ENCODE data around the gene SERPINA5. TPM values are rescaled to one million over a fixed set of nuclear protein-coding genes. Genes with fewer than 3 reads are reported as not detected.

The SERPINA5 gene
- total RNA-seq, 2 experiments from 2014 or later, result not detected

DNA sequence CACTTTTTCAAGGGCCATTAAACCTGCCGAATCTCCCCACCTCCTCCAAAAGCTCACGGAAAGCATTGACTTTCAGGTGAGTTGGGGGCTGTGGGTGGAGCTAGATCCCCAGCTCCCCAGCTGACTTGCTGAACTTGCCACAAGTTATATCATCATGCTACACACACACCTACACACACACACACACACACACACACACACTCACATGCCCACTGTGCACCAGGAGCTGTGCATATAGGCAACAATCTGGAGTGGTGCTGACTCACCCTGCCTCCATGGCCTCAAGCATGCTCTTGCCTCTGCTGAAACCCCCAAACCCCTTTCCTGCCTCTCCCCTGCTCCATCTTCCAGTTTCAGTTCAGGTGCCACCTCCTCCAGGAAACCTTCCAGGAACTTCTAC lies 57.1 kb downstream of the SERPINA5 start:
- intact Hi-C loops (cut with micrococcal nuclease), result no loop called here
- Mint-ChIP-seq H3K27ac (no peak overlapping the region), H3K4me3 (no peak overlapping the region), H3K9me3 (no peaks in the 10 kb centered on the region), H3K27me3 (no peaks in the 10 kb centered on the region), H3K4me1 (ENCODE audit: low read depth) (no peaks in the 10 kb centered on the region), H3K36me3 (ENCODE audit: low read depth) (no peaks in the 10 kb centered on the region)
- ChIA-PET POLR2A (no interaction called here), CTCF (no interaction called here)
- TF ChIP-seq, protein P1, sequence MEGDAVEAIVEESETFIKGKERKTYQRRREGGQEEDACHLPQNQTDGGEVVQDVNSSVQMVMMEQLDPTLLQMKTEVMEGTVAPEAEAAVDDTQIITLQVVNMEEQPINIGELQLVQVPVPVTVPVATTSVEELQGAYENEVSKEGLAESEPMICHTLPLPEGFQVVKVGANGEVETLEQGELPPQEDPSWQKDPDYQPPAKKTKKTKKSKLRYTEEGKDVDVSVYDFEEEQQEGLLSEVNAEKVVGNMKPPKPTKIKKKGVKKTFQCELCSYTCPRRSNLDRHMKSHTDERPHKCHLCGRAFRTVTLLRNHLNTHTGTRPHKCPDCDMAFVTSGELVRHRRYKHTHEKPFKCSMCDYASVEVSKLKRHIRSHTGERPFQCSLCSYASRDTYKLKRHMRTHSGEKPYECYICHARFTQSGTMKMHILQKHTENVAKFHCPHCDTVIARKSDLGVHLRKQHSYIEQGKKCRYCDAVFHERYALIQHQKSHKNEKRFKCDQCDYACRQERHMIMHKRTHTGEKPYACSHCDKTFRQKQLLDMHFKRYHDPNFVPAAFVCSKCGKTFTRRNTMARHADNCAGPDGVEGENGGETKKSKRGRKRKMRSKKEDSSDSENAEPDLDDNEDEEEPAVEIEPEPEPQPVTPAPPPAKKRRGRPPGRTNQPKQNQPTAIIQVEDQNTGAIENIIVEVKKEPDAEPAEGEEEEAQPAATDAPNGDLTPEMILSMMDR (IDR thresholded peaks at IDR 0.05), result no peak
- DNase-seq (no peak), ATAC-seq (no peak)

DNA sequence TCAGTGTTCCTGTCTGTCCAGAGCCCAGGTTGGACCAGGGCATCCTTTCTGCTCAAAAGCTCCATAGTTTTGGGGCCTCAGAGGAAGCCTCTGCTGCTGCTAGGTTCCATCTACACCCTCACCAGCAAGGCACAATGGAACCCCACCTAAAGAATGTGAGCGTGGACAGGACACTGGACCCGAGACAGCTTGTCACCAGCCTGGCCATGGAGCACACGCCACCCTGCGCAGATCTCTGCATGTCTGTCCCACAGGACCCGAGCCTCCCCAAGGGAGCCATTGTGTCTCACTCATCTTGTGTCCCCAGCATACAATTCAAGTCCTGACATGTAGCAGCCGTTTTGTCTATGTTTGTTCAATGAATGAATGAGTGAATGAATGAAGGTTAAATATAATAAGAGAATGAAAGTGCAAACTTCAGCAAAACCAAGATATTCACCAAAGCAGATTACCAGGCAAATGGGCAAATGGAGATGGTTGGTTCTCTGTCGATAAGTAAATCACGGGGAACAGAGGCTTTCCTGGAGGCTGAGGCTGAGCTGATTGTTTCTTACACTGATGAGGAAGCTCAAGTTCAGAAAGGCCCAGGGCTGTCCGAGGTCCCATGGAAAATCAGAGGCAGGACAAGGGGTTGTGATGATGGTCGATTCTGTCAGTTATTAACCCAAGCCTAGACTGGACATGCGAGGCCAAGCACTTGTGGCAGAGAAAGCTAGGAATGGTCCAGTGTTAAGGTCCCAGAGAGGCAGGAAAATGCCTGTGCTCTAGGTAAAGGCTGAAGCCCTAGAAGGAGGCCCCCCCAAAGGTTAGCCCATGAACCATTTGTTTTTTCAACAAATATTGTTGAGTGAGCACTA lies 58.0 kb downstream of the SERPINA5 start:
- DNase-seq (no peak), ATAC-seq (no peak)
- Mint-ChIP-seq H3K4me3 (no peak overlapping the region), H3K9me3 (no peaks in the 10 kb centered on the region), H3K27me3 (no peaks in the 10 kb centered on the region), H3K27ac (no peak overlapping the region), H3K36me3 (ENCODE audit: low read depth) (no peaks in the 10 kb centered on the region), H3K4me1 (ENCODE audit: low read depth) (no peaks in the 10 kb centered on the region)
- ChIA-PET POLR2A (no interaction called here), CTCF (no interaction called here)
- intact Hi-C loops (cut with micrococcal nuclease), result no loop called here
- TF ChIP-seq, protein P1 (IDR thresholded peaks at IDR 0.05), result no peak

DNA sequence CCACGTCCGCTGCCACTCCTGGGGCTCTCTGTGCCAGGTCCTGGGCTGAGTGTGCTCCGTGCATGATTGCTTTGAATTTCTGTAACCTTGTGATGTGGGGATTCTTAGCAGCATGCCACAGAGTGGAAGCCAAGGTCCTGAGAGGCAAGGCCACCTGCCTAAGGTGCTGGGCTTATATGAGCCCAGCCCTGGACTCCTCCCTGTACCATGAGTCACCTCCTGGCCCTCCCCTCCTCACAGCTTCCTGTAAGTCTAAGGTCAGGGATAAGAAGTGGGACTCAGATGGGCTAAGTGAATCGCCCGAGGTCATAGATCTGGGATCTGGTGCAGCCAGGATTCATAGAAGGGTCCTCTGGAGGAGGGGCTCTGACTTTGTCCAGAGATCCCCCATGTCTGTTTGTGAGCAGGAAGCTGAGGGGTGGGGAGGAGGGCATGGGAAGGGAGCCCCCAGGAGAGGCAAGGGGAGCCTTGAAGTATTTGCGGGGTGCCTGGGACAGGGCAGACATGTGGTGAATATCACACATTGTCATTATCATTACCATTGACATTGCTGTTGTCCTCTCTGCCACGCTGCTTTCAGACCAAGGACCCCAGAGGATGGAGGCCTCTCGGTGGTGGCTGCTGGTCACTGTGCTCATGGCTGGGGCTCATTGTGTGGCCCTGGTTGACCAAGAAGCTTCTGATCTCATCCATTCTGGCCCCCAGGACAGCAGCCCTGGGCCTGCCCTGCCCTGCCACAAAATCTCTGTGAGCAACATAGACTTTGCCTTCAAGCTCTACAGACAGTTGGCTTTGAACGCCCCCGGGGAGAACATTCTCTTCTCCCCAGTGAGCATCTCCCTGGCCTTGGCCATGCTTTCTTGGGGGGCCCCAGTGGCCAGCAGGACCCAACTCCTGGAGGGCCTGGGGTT lies 59.8 kb downstream of the SERPINA5 start:
- Mint-ChIP-seq H3K36me3 (ENCODE audit: low read depth) (no peaks in the 10 kb centered on the region), H3K27me3 (peaks cover under 1% of the 10 kb centered on the region), H3K4me3 (no peak overlapping the region), H3K9me3 (no peaks in the 10 kb centered on the region), H3K27ac (no peak overlapping the region), H3K4me1 (ENCODE audit: low read depth) (no peaks in the 10 kb centered on the region)
- DNase-seq, result no peak
- POLR2A ChIA-PET, result no interaction called here
- TF ChIP-seq, protein P1 (IDR thresholded peaks at IDR 0.05), result no peak
- CTCF ChIA-PET, result no interaction called here
- ATAC-seq, result no peak
- intact Hi-C loops (cut with micrococcal nuclease), result no loop called here

DNA sequence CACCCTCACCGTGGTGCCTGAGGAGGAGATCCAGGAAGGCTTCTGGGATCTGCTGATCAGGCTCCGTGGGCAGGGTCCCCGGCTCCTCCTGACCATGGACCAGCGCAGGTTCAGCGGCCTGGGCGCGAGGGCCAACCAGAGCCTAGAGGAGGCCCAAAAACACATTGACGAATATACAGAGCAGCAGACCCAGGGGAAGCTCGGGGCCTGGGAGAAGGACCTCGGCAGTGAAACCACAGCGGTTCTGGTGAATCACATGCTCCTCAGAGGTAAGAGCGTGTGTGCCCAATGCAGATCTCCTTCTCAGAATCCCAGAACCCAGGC lies 60.4 kb downstream of the SERPINA5 start:
- H3K27ac Mint-ChIP-seq, result no peak overlapping the region
- TF ChIP-seq, protein P1 (IDR thresholded peaks at IDR 0.05), result no peak
- peaks cover 2% of the 10 kb centered on the region for H3K27me3 Mint-ChIP-seq
- CTCF ChIA-PET, result interaction anchor here (0.6 kb wide), 1 partner anchor 29 kb away, joined by 3 read pairs; the partner anchor contains the start of gene SERPINA3
- no peaks in the 10 kb centered on the region for H3K9me3 Mint-ChIP-seq
- no peak overlapping the region for H3K4me3 Mint-ChIP-seq
- no peak for DNase-seq
- no peaks in the 10 kb centered on the region for H3K4me1 Mint-ChIP-seq (ENCODE audit: low read depth)
- no peaks in the 10 kb centered on the region for H3K36me3 Mint-ChIP-seq (ENCODE audit: low read depth)
- POLR2A ChIA-PET, result no interaction called here
- no peak for ATAC-seq
- intact Hi-C loops (cut with micrococcal nuclease), result no loop called here

Other genes starting within 250 kb of the SERPINA5 start
- gene SERPINA2, start 214.7 kb upstream of the SERPINA5 start, total RNA-seq, result not detected
- gene SERPINA1, start 192.8 kb upstream of the SERPINA5 start, total RNA-seq, result 1 to 10 TPM; 1.0 to 1.9 TPM
- gene SERPINA11, start 128.6 kb upstream of the SERPINA5 start, total RNA-seq, result not detected
- gene SERPINA9, start 105.2 kb upstream of the SERPINA5 start, total RNA-seq, result not detected
- not detected for gene SERPINA12, start 72.0 kb upstream of the SERPINA5 start, total RNA-seq
- gene SERPINA4, start 20.0 kb upstream of the SERPINA5 start, total RNA-seq, result not detected
- gene SERPINA3, start 31.0 kb downstream of the SERPINA5 start, total RNA-seq, result not detected
- not detected for gene GSC, start 188.7 kb downstream of the SERPINA5 start, total RNA-seq

Measured in activated CD8-positive, alpha-beta T cell treated with anti-CD3 and anti-CD28 coated beads for 36 hours (primary cell).